TTC549 (cell line): Measurements from ENCODE around the gene CENPP.

Source experiments
- FAIRE-seq: peaks from 2 replicates; lab custom pipeline; 2012; peaks lifted over from hg19 to GRCh38; lab: Jason Lieb, UNC

Gene CENPP

DNA sequence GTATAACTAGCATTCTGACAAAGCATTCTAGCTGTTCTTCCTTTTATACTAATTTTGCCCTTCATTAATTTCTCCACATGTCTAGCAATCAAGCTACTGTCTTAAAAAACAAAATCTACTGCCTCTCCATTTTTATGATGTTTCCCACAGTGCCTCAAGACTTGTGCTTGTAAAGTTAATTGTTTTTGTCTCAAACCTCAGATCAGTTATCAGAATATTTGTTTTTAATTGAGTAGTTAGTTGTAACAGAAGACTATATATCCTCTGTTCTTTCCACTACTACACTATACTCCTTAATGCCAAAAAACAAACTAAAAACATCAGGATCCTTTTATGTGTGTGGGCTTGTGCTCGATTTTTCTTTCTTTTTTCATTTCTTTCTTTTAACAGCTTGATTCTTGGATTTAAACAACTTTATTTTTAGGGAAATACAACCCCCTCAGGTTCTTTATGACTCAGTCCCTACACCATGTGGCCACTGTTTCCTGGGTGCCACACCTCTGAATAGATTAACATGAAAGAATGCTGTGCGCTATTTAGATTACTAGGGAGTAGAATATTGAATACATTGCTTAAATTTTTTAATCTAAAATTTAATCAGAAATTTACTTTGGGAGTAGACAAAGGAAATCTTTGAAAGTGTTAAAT is 155.4 kb downstream of the CENPP start:
- no peak for FAIRE-seq

- no peak for FAIRE-seq
These were observed 156.6 kb downstream of the CENPP start, which contains the start of gene ASPN for GRCh38 chr9:92482329-92482728. Gene ASPN (minus strand): TSS chr9:92482506.

GRCh38 chr9:92482805-92483204 is 157.1 kb downstream of the CENPP start:
- no peak for FAIRE-seq

DNA sequence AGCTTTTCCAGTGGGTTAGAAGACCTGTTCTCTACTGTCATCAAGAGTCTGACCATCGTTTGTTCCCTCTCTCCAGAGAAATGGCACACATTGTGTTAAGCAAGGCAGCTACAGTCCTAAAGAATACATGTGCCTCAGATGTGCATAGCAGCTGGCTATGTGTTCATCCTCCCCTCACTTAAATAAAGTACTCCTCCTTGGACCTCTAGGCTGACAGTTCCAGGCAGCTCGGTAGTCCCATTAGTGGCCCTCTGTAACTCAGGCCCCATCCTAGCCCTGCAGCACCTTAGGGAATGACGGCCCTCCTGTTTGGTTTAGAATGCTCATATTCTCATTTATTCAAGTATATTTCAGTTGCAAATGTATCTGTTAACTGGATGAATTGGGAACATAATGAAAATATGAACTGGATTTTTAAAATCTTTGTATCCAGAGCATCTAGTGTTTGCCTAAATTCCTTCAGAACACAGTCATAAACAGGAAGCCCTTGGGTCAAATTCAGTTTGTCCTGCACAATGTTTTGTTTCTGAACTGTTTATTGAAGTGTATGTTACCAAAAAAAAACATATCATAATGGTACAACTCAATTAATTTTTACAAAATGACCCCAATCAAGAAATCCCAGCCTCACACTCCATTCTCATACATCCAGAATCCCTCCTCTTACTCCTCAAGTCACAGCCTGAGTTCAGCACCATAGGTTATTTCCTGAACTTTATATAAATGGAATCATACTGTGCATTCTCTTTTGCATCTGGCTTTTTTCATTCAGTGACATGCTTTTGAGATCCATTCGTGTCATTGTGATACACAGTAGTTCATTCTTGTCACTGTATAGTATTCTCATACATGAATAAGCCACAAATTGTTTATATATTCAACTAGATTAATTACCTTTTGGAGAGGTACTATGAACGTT is 158.1 kb downstream of the CENPP start:
- no peak for FAIRE-seq

DNA sequence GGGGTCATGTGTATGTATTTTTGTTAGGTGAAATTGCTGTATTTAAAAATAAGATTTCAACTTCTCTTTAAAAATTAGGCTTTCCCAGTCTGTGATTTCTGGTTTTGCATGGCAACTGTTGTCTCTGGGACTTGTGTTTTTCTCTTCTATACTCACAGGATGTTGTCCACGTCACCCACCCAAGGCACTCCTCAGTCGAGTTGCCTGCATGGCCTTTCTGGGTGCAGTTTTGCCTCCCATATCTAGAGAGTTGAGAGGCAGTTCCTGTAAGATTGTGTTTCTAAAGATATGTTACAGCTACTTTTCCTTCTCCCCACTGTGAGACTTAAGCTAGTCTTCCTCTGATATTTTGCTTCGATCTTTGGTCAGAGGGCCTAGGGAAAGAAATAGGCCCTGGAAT is 158.8 kb downstream of the CENPP start:
- FAIRE-seq = no peak

- no peak for FAIRE-seq
These were observed 160.6 kb downstream of the CENPP start for GRCh38 chr9:92486371-92486770.

DNA sequence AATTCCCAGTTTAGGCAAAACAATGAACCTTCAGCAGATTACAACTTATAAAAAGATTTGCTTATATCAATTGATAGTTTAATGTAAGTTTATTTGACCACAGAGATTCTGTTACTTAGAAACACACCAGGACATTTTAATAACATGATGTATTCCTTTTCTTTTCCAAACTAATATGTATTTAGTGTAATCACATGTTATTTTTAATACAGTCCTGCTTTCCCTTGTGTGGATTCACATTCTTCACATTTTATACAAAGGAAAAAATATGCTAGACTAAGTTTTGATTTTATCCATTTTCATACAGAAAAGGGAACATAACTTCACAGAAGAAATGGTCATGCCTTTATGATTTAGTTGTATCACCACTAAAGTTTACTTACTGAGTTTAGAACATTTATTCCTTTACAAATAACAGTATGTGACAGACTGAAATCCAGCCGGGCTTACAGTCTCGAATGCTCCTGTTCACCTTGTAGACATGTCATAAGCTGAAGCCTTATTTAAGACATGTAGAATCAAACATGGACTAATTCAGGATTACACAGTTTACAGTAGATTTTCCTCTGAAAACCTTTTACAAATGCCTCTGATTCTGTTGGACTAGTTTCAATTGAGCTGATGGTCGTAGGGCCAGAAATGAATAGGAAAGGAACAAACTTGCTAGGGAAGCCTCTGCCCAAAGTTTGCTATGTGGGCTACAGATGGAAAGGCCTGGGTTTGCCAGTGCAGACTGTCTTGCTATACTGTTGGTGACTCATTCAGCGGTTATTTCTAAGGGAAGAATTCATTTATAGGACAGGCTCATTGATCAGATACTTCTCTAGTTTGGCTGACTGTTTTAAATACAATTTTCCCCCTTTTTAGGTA is 163.2 kb downstream of the CENPP start:
- no peak for FAIRE-seq

DNA sequence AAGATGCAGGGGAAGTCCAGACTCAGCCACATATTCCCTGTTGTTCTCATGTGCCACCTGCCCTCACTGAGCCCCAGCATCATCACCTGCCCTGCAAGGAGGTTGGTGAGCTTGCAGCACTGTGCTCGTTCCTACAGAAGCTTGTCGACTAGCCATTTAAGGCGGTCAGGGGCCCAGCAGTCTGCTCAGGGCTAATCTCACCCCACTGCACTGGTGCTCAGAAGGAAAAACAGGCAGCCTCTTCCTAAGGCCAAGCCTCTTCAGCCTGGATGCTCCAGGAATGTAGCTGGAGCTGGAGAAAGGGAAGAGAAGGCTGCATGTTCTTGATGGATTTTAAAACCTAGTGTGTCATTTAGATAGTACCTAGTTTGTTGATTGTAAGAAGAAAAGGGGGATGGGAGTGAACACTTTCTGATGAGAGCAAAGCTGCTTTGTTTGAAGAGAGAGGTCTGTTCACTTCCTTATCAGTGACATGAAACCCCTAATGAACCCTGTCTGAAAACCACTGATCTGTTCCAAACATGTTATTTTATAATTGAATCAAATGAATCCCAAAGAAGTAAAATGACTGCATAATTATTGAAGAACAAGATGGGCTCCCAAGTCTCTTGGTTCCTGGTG is 167.1 kb downstream of the CENPP start:
- no peak for FAIRE-seq

- FAIRE-seq = no peak
These were observed 168.1 kb downstream of the CENPP start for GRCh38 chr9:92493749-92494387.

DNA sequence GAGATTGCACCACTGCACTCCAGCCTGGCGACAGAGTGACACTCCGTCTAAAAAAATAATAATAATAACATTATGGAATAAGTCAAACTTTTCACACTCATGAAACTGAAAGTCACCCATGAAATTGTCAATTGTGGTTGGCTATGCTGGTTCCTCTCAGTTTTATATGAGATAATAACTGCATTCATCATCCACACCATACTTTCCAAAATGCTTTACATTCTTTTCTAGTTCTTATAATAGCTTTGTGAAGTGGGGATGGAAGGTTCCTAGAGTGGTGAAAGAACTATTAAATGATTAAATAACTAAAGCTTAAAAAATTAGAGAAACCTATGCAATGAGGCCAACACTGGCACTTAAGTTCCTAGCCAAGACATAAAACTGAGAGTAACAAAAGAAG is 169.1 kb downstream of the CENPP start:
- no peak for FAIRE-seq

DNA sequence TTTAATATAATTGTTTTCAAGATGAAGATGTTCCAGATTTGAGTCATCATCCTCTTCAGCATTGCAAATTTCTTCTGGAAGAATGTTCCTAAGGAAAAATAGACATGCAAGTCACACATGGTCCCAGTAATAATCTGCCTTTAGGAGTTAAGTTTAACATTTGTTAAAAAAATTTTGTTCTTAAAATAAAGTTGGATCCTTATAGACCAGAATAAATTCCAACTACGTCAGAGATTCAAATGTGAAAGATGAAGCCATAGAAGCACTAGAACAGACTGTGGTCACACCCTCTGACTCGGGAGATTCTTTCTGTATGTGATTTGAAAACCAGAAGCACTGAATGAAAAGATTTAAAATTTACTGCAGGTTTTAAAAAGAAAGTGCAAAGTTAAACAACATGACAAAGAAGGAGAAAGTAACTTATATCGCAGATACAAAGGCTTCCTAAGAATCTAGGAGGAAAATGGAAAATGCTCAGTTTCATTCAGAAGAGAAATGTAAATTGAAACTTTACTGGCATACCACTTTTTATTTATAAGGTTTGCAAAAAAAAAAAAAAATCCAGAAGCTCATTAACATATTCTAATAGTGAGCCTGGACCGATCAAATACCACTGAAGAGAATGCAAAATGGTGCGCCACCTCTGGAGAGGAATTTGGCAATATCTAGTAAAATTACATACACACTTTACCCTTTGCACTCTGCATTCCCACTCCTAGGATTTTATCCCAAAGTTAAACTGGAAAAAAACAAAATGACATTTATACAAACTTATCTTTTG is 170.8 kb downstream of the CENPP start:
- no peak for FAIRE-seq

DNA sequence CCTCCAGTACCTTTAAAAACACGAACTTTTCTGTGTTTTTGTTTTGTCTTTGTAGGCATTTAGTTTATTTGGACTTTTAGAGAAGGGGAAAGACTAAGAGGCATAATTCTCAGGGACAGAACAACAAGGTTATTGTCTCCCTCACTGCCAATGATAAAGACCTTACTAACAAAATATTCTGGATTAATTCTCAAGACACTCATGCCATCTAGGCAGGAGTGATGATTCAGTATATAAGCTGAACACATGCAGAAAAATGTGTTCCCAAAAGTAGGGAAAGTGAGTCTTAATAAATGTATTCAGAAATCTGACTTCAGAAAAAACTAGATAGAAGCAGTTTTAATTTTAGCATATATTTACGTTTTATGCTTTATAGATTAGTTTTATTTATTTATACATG is 173.9 kb downstream of the CENPP start:
- FAIRE-seq = no peak

DNA sequence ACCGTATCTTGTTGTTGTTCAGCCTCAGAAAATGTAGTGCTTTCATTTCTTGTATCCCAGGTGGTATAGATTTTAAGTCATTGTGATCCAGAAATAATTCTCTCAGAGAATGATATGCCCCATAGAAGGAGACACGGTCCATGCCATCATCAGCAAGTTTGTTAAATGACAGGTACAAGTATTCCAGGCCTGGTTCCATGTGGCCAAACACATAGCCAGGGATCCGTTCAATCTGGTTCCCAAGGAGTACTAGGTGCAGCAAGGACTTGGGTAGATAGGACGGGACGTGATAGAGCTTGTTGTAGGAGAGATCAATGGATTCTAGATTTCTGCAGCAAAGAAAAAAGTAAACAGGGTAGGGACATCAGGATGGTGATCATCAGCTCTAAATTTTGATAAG is 175.0 kb downstream of the CENPP start:
- no peak for FAIRE-seq

- no peak for FAIRE-seq
These were observed 176.1 kb downstream of the CENPP start for GRCh38 chr9:92501671-92502393.

- FAIRE-seq = no peak
These were observed 177.4 kb downstream of the CENPP start for GRCh38 chr9:92503156-92503555.

GRCh38 chr9:92504881-92505280 is 179.1 kb downstream of the CENPP start:
- no peak for FAIRE-seq

DNA sequence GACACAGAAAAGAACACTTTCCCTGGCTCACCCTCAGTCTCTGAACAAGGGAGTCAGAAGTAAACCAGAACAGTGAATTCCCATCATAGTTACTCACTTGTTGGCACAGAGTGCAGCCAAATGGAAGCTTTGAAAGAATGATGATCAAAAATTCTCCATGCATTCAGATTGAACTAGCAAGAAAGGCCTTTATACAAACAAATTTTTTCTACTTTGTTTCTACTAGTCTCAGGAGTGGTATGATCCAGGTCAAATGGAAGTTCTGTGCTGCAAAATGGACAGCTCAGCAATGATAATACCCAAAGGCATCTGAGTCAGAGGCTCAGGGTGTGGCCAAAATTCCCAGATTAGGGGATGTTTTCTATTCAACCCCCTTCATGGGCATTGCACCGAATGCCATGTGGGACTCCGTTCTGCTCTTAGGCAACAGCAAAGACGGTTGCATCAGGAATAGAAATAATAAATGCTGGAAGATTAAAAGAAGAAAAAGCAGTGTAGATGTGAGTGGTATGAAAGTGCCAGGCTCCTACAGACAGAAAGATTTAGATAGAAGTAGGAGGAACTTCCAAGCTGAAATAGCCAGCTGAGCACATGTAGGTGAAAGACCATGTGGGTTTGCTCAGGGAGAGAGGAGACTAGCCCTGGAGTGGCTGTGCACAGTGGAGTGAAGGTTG is 180.6 kb downstream of the CENPP start:
- no peak for FAIRE-seq

DNA sequence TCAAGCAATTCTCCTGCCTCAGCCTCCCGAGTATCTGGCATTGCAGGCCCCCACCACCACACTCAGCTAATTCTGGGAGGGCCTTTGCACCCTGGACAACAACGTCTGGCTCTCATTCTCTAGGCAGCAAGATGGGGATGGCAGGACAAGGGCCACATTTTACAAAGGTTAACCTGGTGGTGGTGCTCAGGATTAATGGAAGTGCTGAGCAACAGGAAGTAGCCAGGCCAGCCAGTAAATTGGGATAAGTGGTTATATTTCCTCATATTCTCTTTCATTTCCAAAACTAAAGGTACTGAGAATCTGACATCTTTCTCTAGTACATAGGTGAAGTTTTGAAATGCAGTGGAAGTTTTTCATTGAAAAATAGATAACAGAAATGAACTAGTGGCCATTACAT is 181.3 kb downstream of the CENPP start:
- no peak for FAIRE-seq

GRCh38 chr9:92507496-92507895 is 181.7 kb downstream of the CENPP start:
- FAIRE-seq = no peak
